Natural killer cell (primary cell): ENCODE measurements around the gene LMAN1. TPM values are rescaled to one million over a fixed set of nuclear protein-coding genes. Genes with fewer than 3 reads are reported as not detected.

Source experiments
- ATAC-seq, 3 donors: fragments of 150-1000 bp in 2 of 3; fragments of 200-7000 bp in 1 of 3; cut with Tn5 transposase; 1 replicate in 1 of 3; 2 replicates in 2 of 3; pipeline ENCODE4 v1.10.0; 2021; ENCODE audit warnings: mild to moderate bottlenecking in 2 of 3, moderate library complexity in 2 of 3
- DNase-seq, 2 donors: peaks; one replicate each; pipeline versions ENCODE4 v3.0.0 to v3.0.0-alpha.2; 2013 to 2021; ENCODE audit warnings: mixed read lengths in 1 of 2
- H3K27ac ChIP-seq: one replicate; pipeline ENCODE4 v1.5.1; 2013; ENCODE audit warnings: mild to moderate bottlenecking, low read length
- H3K27me3 ChIP-seq: one replicate; pipeline ENCODE4 v1.6.1; 2013; ENCODE audit warnings: low read length; ENCODE audit not compliant: control insufficient read depth, insufficient read depth
- H3K36me3 ChIP-seq: one replicate; pipeline ENCODE4 v1.6.1; 2013; ENCODE audit warnings: low read length; ENCODE audit not compliant: control insufficient read depth, insufficient read depth
- H3K4me1 ChIP-seq: one replicate; pipeline ENCODE4 v1.6.1; 2013; ENCODE audit warnings: low read length; ENCODE audit not compliant: control insufficient read depth, insufficient read depth
- H3K4me3 ChIP-seq: one replicate; pipeline ENCODE4 v1.5.1; 2013; ENCODE audit warnings: low read length
- H3K9me3 ChIP-seq: one replicate; pipeline ENCODE4 v1.6.1; 2013; ENCODE audit warnings: low read length; ENCODE audit not compliant: control insufficient read depth, insufficient read depth
- H3K27ac Mint-ChIP-seq, 2 donors: one replicate each; pipeline ENCODE4 v1.8.0; 2022; ENCODE audit warnings: mild to moderate bottlenecking in 2 of 2, mixed read lengths in 2 of 2, moderate library complexity in 1 of 2
- H3K27me3 Mint-ChIP-seq, 2 donors: one replicate each; pipeline ENCODE4 v1.8.0; 2022; ENCODE audit warnings: low read depth in 2 of 2, mixed read lengths in 2 of 2
- H3K36me3 Mint-ChIP-seq: one replicate; pipeline ENCODE4 v1.8.0; 2022; ENCODE audit warnings: mixed read lengths
- H3K4me1 Mint-ChIP-seq, 2 donors: one replicate each; pipeline ENCODE4 v1.8.0; 2022; ENCODE audit warnings: mixed read lengths in 2 of 2
- H3K4me3 Mint-ChIP-seq: one replicate; pipeline ENCODE4 v1.8.0; 2022; ENCODE audit warnings: mild to moderate bottlenecking, moderate library complexity, mixed read lengths
- H3K9me3 Mint-ChIP-seq, 2 donors: one replicate each; pipeline ENCODE4 v1.8.0; 2022; ENCODE audit warnings: mixed read lengths in 2 of 2
- WGBS: methylation state at CpG from one replicate; pipeline ENCODE4 v1.1.7; 2013; ENCODE audit warnings: missing lambda C conversion rate; ENCODE audit not compliant: insufficient coverage; 5-methylcytosine and 5-hydroxymethylcytosine counted together
- intact Hi-C: fragments of 100-400 bp; cut with micrococcal nuclease; formaldehyde crosslinking; loops from one replicate; pipeline ENCODE4 v1.14.2; 2022
- total RNA-seq, 4 donors: library from RNA; stranded (reverse); fragments of 120-200 nt in 1 of 4; gene quantifications; one replicate each; pipeline versions ENCODE4 v1.2.3 to v1.2.4, GENCODE V29; 2013 to 2022
- TF ChIP-seq, protein P1 (sequence below): fragments of 200-600 bp; IDR thresholded peaks from one replicate; pipeline ENCODE4 v1.8.0; 2022; ENCODE audit warnings: antibody characterized with exemption

Gene LMAN1
- total RNA-seq, 3 donors from 2014 or later (not counting 1 experiment from before 2014, with no cell fraction given): 50.1 to 58.3 (median 57.6) TPM

DNA sequence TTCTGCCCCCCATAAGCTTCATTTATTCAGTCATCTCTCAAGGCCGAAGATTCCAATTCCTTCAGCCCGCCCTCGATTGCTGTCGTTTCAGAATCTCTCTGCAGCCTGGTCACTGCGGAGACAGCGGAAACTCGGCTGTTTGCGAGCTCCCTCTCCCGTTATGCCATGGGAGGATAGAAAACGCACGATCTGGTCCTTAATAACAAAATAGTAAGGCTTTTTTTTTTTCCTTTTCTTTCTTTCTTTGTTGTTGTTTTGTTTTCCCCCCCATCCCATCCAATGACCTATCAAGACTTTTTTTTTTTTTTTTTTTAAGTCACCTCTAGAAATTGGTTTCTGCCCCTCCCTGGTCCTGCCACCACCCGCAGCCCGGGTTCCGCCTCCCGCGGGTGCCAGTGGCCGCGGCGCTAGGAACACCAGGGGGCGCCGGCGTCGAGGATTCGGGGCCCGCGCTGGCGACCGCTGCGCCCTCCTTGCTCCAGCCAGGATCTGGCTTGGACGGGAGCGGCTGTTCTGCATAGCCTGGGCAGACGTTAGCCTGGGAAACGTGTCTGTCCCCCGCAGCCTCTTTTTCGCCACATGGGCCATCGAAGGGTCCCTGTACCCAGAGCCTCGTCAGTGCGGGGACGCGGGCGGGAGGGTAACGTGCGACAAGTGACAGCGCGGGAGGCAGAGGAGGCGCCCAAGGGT is 50.7 kb downstream of the LMAN1 start:
- intact Hi-C loops: loop anchor here (5.0 kb wide), 2 partner anchors 94 to 1239 kb away; no protein-coding TSS in a partner anchor
- Histone ChIP-seq H3K4me3 (no peak overlapping the region), H3K9me3 (no peaks in the 10 kb centered on the region), H3K27me3 (peaks cover 12% of the 10 kb centered on the region), H3K27ac (no peak overlapping the region), H3K36me3 (no peaks in the 10 kb centered on the region), H3K4me1 (peaks cover 5% of the 10 kb centered on the region)
- Mint-ChIP-seq H3K4me1 (no peaks in the 10 kb centered on the region), H3K27ac (no peak overlapping the region), H3K9me3 (no peaks in the 10 kb centered on the region), H3K36me3 (no peaks in the 10 kb centered on the region), H3K27me3 (peaks cover 20 to 49% of the 10 kb centered on the region in 2 donors), H3K4me3 (peak overlapping the region; percentile 35)
- TF ChIP-seq, protein P1, sequence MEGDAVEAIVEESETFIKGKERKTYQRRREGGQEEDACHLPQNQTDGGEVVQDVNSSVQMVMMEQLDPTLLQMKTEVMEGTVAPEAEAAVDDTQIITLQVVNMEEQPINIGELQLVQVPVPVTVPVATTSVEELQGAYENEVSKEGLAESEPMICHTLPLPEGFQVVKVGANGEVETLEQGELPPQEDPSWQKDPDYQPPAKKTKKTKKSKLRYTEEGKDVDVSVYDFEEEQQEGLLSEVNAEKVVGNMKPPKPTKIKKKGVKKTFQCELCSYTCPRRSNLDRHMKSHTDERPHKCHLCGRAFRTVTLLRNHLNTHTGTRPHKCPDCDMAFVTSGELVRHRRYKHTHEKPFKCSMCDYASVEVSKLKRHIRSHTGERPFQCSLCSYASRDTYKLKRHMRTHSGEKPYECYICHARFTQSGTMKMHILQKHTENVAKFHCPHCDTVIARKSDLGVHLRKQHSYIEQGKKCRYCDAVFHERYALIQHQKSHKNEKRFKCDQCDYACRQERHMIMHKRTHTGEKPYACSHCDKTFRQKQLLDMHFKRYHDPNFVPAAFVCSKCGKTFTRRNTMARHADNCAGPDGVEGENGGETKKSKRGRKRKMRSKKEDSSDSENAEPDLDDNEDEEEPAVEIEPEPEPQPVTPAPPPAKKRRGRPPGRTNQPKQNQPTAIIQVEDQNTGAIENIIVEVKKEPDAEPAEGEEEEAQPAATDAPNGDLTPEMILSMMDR: peak; percentile 61
- ATAC-seq (peak; percentile 66 to 91 (median 68)), DNase-seq (peak; percentile 40 to 73)
- WGBS: 3% methylated on average over 43 of the region's 46 CpGs

DNA sequence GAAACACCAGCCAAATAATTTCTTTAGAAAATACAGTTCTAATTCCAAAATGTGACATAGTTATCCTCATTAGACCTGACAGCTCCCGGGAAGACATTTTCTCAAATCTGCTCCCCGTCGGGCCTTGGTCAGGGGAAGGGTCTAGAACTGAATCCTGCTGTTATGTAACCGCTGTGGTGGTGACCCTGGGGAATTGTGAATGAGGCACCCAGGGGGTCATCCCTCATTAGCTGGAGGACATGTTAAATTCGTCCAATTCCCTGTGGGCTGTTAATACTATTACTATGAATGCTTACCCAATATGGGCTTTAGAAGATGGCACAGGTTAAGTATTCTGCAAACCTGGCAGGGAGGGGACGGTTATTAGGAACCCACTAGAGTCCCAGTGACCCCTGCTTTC is 52.4 kb downstream of the LMAN1 start:
- H3K27ac Mint-ChIP-seq: no peak overlapping the region
- peaks cover 5% of the 10 kb centered on the region for H3K4me1 ChIP-seq
- WGBS: 94% methylated on average over 5 of the region's 6 CpGs
- H3K27me3 Mint-ChIP-seq: peaks cover 26 to 35% of the 10 kb centered on the region in 2 donors
- no peak overlapping the region for H3K27ac ChIP-seq
- no peaks in the 10 kb centered on the region for H3K4me1 Mint-ChIP-seq
- H3K4me3 ChIP-seq: no peak overlapping the region
- no peak for DNase-seq
- H3K36me3 ChIP-seq: no peaks in the 10 kb centered on the region
- no peak for ATAC-seq
- TF ChIP-seq, protein P1: no peak
- no peaks in the 10 kb centered on the region for H3K9me3 ChIP-seq
- intact Hi-C loops: loop anchor here (5.0 kb wide), 2 partner anchors 96 to 1241 kb away; no protein-coding TSS in a partner anchor
- H3K36me3 Mint-ChIP-seq: no peaks in the 10 kb centered on the region
- no peaks in the 10 kb centered on the region for H3K9me3 Mint-ChIP-seq
- H3K27me3 ChIP-seq: peaks cover 12% of the 10 kb centered on the region
- no peak overlapping the region for H3K4me3 Mint-ChIP-seq

DNA sequence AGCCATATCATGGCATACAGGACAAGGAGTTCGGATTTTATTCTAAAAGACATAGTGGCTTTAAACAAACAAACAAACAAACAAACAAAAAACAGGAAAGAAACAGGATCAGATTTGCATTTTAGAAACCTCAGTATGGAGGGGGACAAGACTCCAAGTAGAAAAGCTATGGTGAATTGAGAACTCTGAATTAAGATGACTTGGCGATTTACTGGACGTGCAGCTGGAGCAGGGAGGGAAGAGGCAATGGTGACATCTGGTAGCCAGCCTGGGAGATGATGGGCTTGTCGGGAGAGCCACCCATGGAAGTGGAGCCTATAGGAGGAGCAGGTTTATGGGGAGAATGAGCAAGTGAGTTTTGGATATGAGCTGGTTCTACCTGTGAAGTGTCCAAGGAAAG is 53.8 kb downstream of the LMAN1 start:
- Mint-ChIP-seq H3K27ac (no peak overlapping the region), H3K27me3 (peaks cover 22 to 26% of the 10 kb centered on the region in 2 donors), H3K9me3 (no peaks in the 10 kb centered on the region), H3K4me3 (no peak overlapping the region), H3K4me1 (no peaks in the 10 kb centered on the region), H3K36me3 (no peaks in the 10 kb centered on the region)
- ATAC-seq: no peak
- Histone ChIP-seq H3K27me3 (peaks cover 9% of the 10 kb centered on the region), H3K4me1 (peaks cover 5% of the 10 kb centered on the region), H3K27ac (no peak overlapping the region), H3K4me3 (no peak overlapping the region), H3K9me3 (no peaks in the 10 kb centered on the region), H3K36me3 (no peaks in the 10 kb centered on the region)
- WGBS: 64% methylated on average over 3 of the region's 4 CpGs
- no peak for DNase-seq
- intact Hi-C loops: loop anchor here (5.0 kb wide), 2 partner anchors 97 to 1242 kb away; no protein-coding TSS in a partner anchor
- TF ChIP-seq, protein P1: no peak
